Activated CD8-positive, alpha-beta T cell treated with anti-CD3 and anti-CD28 coated beads, Interleukin-2, amount 10 ng/mL, durations not matched to agents 7 days and 5 days (primary cell): ENCODE data around the gene RNF41. TPM values are rescaled to one million over a fixed set of nuclear protein-coding genes. Genes with fewer than 3 reads are reported as not detected.

Experiments
- ATAC-seq: fragments of 150-1000 bp; cut with Tn5 transposase; one replicate; pipeline ENCODE4 v1.10.0; 2021; ENCODE audit warnings: moderate library complexity
- CTCF ChIA-PET: fragments of 350-600 bp; sonication (Branson Sonifier 250); formaldehyde crosslinking; loops from one replicate; lab custom pipeline; 2021; ENCODE audit warnings: antibody characterized with exemption; lab: Charles Lee
- POLR2A ChIA-PET: fragments of 350-600 bp; sonication (Branson Sonifier 250); formaldehyde crosslinking; loops from one replicate; lab custom pipeline; 2021; ENCODE audit warnings: antibody characterized with exemption; lab: Charles Lee
- DNase-seq: peaks from one replicate; pipeline ENCODE4 v3.0.0-alpha.2; 2020
- H3K27ac Mint-ChIP-seq: one replicate; pipeline ENCODE4 v1.8.0; 2021; ENCODE audit warnings: mild to moderate bottlenecking, mixed read lengths
- H3K27me3 Mint-ChIP-seq: one replicate; pipeline ENCODE4 v1.8.0; 2021; ENCODE audit warnings: low read depth, mixed read lengths
- H3K36me3 Mint-ChIP-seq: one replicate; pipeline ENCODE4 v1.8.0; 2021; ENCODE audit warnings: low read depth, mixed read lengths
- H3K4me1 Mint-ChIP-seq: one replicate; pipeline ENCODE4 v1.8.0; 2021; ENCODE audit warnings: low read depth, mixed read lengths
- H3K4me3 Mint-ChIP-seq: one replicate; pipeline ENCODE4 v1.8.0; 2021; ENCODE audit warnings: mild to moderate bottlenecking, mixed read lengths
- H3K9me3 Mint-ChIP-seq: one replicate; pipeline ENCODE4 v1.8.0; 2022; ENCODE audit warnings: mixed read lengths; ENCODE audit not compliant: insufficient read depth
- total RNA-seq, 2 experiments: library from RNA; stranded (reverse); gene quantifications; one replicate each; pipeline ENCODE4 v1.2.3, GENCODE V29; 2021

Gene RNF41
- total RNA-seq, 2 experiments from 2014 or later: 27.9 to 32.9 TPM

DNA sequence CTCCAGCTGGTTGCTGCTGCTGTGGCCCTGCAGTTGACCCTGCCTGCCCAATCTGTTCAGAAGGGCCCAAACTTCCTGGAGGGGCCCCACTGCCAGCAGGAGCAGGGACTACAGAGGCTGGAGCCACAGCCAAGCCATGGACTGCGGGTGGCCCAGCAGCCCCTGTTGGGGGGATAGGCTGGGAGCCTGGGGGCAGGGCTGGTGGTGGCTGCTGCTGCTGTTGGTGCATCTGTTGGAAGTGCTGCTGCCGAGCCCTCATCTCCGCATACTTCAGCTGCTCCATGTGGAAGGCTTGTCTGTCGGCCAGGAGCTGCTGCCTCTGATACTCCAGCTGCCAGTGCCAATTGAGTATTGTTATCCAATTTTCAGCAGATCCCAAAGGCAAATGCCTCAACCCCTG lies 56.4 kb downstream of the RNF41 start:
- DNase-seq (no peak), ATAC-seq (no peak)
- peaks cover 73% of the 10 kb centered on the region for H3K36me3 Mint-ChIP-seq
- no peaks in the 10 kb centered on the region for H3K27me3 Mint-ChIP-seq
- H3K4me3 Mint-ChIP-seq: no peak overlapping the region
- ChIA-PET CTCF (interaction anchor here (0.7 to 8.3 kb wide), 3 partner anchors 24 to 118 kb away, joined by 3 to 74 read pairs (median 7); partner anchors contain the start of genes SMARCC2 and ZC3H10), POLR2A (interaction anchor here (0.6 to 2.0 kb wide), 3 partner anchors 17 to 235 kb away, joined by 3 to 6 read pairs (median 4); no protein-coding TSS in a partner anchor)
- H3K27ac Mint-ChIP-seq: no peak overlapping the region
- H3K9me3 Mint-ChIP-seq: no peaks in the 10 kb centered on the region
- H3K4me1 Mint-ChIP-seq: peaks cover 21% of the 10 kb centered on the region

DNA sequence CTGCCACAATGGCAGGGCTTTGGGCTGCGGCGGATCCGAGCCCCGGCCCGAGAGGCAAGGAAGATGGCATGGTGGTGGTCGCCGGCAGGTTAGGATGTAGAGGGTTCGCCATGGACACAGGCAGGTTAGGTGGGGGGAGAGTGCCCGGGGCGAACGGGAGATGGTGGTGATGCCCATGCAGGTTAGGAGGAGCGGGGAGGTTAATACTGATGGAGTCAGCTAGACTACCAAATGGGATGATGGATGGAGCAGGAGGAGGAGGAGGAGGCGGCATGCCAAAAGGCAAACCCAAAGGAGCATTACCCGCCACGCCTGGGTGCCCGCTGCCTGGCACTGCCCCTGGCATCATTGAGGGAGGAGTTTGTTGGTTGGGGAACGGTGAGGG lies 57.4 kb downstream of the RNF41 start:
- ChIA-PET POLR2A (interaction anchor here (1.5 to 6.6 kb wide), 2 partner anchors 24 to 234 kb away, joined by 3 to 50 read pairs; partner anchors contain the start of gene SMARCC2), CTCF (interaction anchor here (1.5 to 8.3 kb wide), 2 partner anchors 25 to 46 kb away, joined by 7 to 74 read pairs; partner anchors contain the start of genes SMARCC2 and ZC3H10)
- ATAC-seq: no peak
- Mint-ChIP-seq H3K27ac (peak overlapping the region; percentile 69), H3K9me3 (no peaks in the 10 kb centered on the region), H3K36me3 (peaks cover 73% of the 10 kb centered on the region), H3K27me3 (no peaks in the 10 kb centered on the region), H3K4me3 (no peak overlapping the region), H3K4me1 (peaks cover 28% of the 10 kb centered on the region)
- no peak for DNase-seq

DNA sequence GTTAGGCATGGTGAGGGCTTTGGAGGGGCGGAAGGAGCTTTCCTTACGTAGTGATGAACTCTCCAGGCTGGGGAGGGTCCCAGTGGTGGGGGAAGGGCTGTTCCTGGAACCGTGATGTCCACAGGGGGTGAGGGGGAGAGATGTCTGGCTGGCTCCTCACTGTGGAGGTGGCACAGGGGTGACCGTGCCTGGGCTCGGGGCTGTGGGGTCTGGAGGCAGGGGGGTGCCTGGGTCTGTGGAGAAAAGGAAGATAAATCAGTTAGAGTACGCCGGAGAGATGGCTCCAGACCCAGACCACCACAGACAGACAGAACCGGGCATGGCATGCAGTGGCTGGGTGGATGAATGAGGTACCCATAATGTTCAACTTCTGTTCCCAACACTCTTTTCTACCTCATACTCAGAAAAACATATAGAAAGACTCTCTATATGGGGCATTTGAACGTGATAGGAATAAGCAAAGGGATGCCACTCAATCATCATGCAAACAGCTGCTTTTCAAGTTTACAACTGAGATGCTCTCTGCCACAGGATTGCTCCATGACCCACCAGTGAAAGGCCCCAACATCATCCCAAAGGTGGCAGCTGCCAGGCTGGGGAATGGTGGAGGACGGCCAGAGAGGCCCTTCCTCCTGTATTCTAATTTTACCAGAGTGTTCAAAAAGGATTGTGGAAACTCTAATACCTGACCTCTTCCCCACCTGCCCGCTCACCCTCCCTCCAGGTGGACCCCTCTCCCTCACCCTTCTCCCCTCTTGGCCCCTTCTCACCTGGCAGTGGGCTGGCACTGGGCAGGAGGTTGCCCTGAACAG lies 58.0 kb downstream of the RNF41 start:
- Mint-ChIP-seq H3K36me3 (peaks cover 75% of the 10 kb centered on the region), H3K27ac (peak overlapping the region; percentile 53), H3K4me1 (peaks cover 31% of the 10 kb centered on the region), H3K4me3 (no peak overlapping the region), H3K27me3 (no peaks in the 10 kb centered on the region), H3K9me3 (no peaks in the 10 kb centered on the region)
- no peak for ATAC-seq
- ChIA-PET POLR2A (interaction anchor here (1.1 to 6.6 kb wide), 7 partner anchors 8 to 45 kb away, joined by 4 to 77 read pairs (median 8); partner anchors contain the start of genes ESYT1, MYL6B, SMARCC2 and ZC3H10), CTCF (interaction anchor here (1.2 to 8.3 kb wide), 3 partner anchors 25 to 58 kb away, joined by 4 to 74 read pairs (median 50); partner anchors contain the start of genes ESYT1, RNF41 and SMARCC2)
- DNase-seq: no peak

- ChIA-PET CTCF (interaction anchor here (1.2 to 8.3 kb wide), 3 partner anchors 26 to 59 kb away, joined by 4 to 74 read pairs (median 50); partner anchors contain the start of genes ESYT1, RNF41 and SMARCC2), POLR2A (interaction anchor here (0.6 to 6.6 kb wide), 11 partner anchors 9 to 67 kb away, joined by 3 to 77 read pairs (median 8); partner anchors contain the start of genes ESYT1, MYL6B, SMARCC2 and ZC3H10)
- no peaks in the 10 kb centered on the region for H3K27me3 Mint-ChIP-seq
- H3K9me3 Mint-ChIP-seq: no peaks in the 10 kb centered on the region
- DNase-seq: no peak
- peak overlapping the region; percentile 43 for H3K27ac Mint-ChIP-seq
- H3K36me3 Mint-ChIP-seq: peaks cover 77% of the 10 kb centered on the region
- no peak for ATAC-seq
- no peak overlapping the region for H3K4me3 Mint-ChIP-seq
- peaks cover 32% of the 10 kb centered on the region for H3K4me1 Mint-ChIP-seq
Observed at GRCh38 chr12:56162468-56163290, 59.0 kb downstream of the RNF41 start.

DNA sequence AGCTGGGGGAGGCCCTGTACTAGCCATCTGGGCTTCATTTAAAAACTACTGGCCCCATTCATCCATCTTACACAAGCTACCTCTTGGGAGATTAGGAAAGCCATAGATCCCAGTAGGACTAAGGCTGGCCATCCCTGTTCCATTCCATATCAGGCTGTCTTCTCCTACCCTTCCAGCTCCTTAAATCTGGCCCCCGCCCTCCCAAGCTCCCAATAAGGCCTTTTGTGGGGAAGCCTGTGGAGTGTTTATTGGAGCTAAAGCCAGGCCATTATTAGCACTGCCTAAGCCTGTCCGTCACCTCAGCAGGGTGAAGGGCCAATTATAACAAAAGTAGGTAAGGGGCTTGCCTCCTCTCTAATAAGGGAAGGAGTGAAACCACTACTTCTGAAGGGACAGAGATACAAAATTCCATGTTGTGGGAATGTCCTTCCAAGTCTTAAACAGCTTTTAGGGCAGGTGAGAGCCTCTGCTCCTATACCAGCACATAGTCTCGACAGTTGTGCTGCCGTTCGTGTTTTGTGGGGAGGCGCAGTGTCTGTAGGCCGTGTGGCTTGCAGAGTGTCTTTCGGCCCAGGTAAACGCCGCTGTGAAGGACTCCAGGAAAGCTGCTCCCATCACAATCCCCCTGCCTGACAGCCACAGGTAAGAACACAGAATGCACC lies 59.9 kb downstream of the RNF41 start:
- CTCF ChIA-PET: interaction anchor here (1.6 to 8.3 kb wide), 3 partner anchors 27 to 76 kb away, joined by 3 to 74 read pairs (median 50); partner anchors contain the start of genes ESYT1 and SMARCC2
- Mint-ChIP-seq H3K36me3 (peaks cover 78% of the 10 kb centered on the region), H3K9me3 (no peaks in the 10 kb centered on the region), H3K4me3 (peak overlapping the region; percentile 90), H3K27ac (peak overlapping the region; percentile 96), H3K27me3 (no peaks in the 10 kb centered on the region), H3K4me1 (peaks cover 39% of the 10 kb centered on the region)
- DNase-seq (no peak), ATAC-seq (no peak)
- POLR2A ChIA-PET: interaction anchor here (0.6 to 6.6 kb wide), 12 partner anchors 10 to 66 kb away, joined by 3 to 77 read pairs (median 10); partner anchors contain the start of genes ESYT1, SMARCC2 and ZC3H10

DNA sequence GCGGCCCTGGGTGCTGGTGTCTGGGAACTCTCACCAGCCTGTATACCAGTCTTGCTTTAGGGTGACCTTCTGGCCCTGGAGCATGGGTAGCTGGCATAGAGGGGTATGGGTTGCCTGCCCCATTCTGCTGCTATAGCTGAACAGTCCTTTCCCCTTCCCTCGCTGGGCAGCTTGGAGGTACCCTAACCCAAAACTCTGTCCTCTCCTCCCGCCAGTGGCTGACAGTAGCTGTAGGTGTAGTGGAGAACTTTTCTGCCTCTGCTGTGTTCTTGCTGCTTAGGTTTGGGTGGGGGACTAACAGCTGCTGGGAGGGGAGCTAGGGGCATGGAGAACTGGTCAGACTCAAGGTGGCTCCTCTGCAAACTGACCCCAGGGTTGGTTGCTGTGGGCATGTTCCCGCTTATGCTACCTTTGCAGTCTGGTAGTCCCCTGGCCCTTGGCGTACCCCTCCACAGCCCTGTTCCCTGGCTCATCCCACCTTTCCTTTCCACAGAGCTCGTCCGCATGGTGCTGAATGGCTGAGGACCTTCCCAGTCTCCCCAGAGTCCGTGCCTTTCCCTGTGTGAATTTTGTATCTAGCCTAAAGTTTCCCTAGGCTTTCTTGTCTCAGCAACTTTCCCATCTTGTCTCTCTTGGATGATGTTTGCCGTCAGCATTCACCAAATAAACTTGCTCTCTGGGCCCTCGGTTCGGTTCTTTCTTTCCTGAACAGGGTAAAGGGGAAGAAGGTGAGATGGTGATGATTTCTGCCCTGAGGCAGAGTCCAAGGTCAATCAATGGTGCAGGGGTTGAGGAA lies 60.6 kb downstream of the RNF41 start:
- Mint-ChIP-seq H3K27ac (peak overlapping the region; percentile 96), H3K4me1 (peaks cover 39% of the 10 kb centered on the region), H3K27me3 (no peaks in the 10 kb centered on the region), H3K9me3 (no peaks in the 10 kb centered on the region), H3K4me3 (peak overlapping the region; percentile 90), H3K36me3 (peaks cover 78% of the 10 kb centered on the region)
- ChIA-PET CTCF (interaction anchor here (1.6 to 8.3 kb wide), 3 partner anchors 28 to 76 kb away, joined by 3 to 74 read pairs (median 50); partner anchors contain the start of genes ESYT1 and SMARCC2), POLR2A (interaction anchor here (1.5 to 6.6 kb wide), 9 partner anchors 9 to 43 kb away, joined by 6 to 77 read pairs (median 12); partner anchors contain the start of genes ESYT1, SMARCC2 and ZC3H10)
- DNase-seq: no peak
- no peak for ATAC-seq

DNA sequence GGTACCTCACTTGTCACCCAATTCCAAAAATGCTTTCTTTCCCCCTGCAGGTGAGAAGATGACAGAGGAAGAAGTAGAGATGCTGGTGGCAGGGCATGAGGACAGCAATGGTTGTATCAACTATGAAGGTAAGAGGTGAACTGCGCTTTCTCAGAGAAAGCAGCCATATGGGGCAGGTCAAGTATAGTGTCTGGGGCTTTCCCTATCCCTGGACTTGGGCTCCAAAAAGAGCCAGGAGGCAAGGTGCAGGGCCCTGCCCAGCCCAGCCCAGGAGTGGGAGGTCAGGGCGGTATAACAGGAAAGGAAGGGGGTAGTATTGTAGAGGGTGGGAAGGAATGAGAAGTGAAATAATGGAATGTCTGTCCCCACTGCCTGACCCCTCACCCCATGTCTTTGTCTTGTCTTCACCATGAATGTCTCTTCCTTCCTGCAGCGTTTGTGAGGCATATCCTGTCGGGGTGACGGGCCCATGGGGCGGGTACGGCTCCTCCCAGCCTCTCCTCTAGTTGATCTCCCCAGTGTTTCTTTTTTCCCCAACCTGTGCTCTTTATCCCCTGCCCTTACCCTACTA lies 61.4 kb downstream of the RNF41 start:
- POLR2A ChIA-PET: interaction anchor here (0.8 to 6.6 kb wide), 12 partner anchors 8 to 140 kb away, joined by 3 to 77 read pairs (median 10); partner anchors contain the start of genes CS, ESYT1, PA2G4 and SMARCC2
- peaks cover 77% of the 10 kb centered on the region for H3K36me3 Mint-ChIP-seq

GRCh38 chr12:56159482-56160192 lies 62.1 kb downstream of the RNF41 start:
- H3K9me3 Mint-ChIP-seq: no peaks in the 10 kb centered on the region

More for the DNA sequence above, 61.4 kb downstream of the RNF41 start:
- Mint-ChIP-seq H3K4me3 (peak overlapping the region; percentile 90), H3K27ac (peak overlapping the region; percentile 96), H3K4me1 (peaks cover 46% of the 10 kb centered on the region), H3K9me3 (no peaks in the 10 kb centered on the region), H3K27me3 (no peaks in the 10 kb centered on the region)
- CTCF ChIA-PET: interaction anchor here (1.6 to 8.3 kb wide), 4 partner anchors 29 to 75 kb away, joined by 3 to 74 read pairs (median 35); partner anchors contain the start of genes ESYT1, SMARCC2 and ZC3H10
- peak; percentile 83 for DNase-seq
- peak; percentile 42 for ATAC-seq

More at GRCh38 chr12:56159482-56160192, 62.1 kb downstream of the RNF41 start:
- Mint-ChIP-seq H3K27ac (peak overlapping the region; percentile 96), H3K4me1 (peaks cover 51% of the 10 kb centered on the region), H3K36me3 (peaks cover 79% of the 10 kb centered on the region), H3K4me3 (peak overlapping the region; percentile 90), H3K27me3 (no peaks in the 10 kb centered on the region)
- ChIA-PET CTCF (interaction anchor here (1.0 to 8.3 kb wide), 5 partner anchors 16 to 41 kb away, joined by 3 to 74 read pairs (median 20); partner anchors contain the start of genes ESYT1, SMARCC2 and ZC3H10), POLR2A (interaction anchor here (0.8 to 6.6 kb wide), 10 partner anchors 9 to 140 kb away, joined by 3 to 77 read pairs (median 5); partner anchors contain the start of genes CS, ESYT1, PA2G4 and SMARCC2)
- ATAC-seq: no peak
- no peak for DNase-seq
